GM23338 (cell line): ENCODE results near the gene GRIK1. TPM values are rescaled to one million over a fixed set of nuclear protein-coding genes. Genes with fewer than 3 reads are reported as not detected.
A peak's percentile ranks its signal among the peaks of the same experiment; 100 is the strongest.

Source experiments
- ATAC-seq: fragments of 200-7000 bp; cut with Tn5 transposase; 3 replicates; pipeline ENCODE4 v1.9.1; 2020
- DNase-seq: peaks from one replicate; pipeline ENCODE4 v3.0.0-alpha.2; 2015; ENCODE audit warnings: low spot score
- H2AFZ ChIP-seq: fragments of 200-600 bp; sonication (generic); 2 replicates; pipeline ENCODE4 v1.8.0; 2016; ENCODE audit warnings: antibody characterized with exemption, mild to moderate bottlenecking, moderate library complexity
- H3F3A ChIP-seq: fragments of 200-600 bp; sonication (generic); replicated peaks from 2 replicates; pipeline ENCODE4 v1.8.0; 2017; ENCODE audit warnings: antibody characterized with exemption, mixed run types, low read depth
- H3K27ac ChIP-seq: fragments of 200-600 bp; sonication (generic); 2 replicates; pipeline ENCODE4 v1.6.1; 2016; ENCODE audit warnings: low read depth
- H3K27me3 ChIP-seq: fragments of 200-600 bp; sonication (generic); 2 replicates; pipeline ENCODE4 v1.8.0; 2016; ENCODE audit warnings: mild to moderate bottlenecking, mixed run types, moderate library complexity; ENCODE audit not compliant: insufficient read depth
- H3K36me3 ChIP-seq: fragments of 200-600 bp; sonication (generic); 2 replicates; pipeline ENCODE4 v1.8.0; 2016; ENCODE audit warnings: mild to moderate bottlenecking; ENCODE audit not compliant: insufficient read depth
- H3K4me1 ChIP-seq: fragments of 200-600 bp; sonication (generic); 2 replicates; pipeline ENCODE4 v1.8.0; 2016; ENCODE audit warnings: mild to moderate bottlenecking, moderate library complexity; ENCODE audit not compliant: insufficient read depth
- H3K4me2 ChIP-seq: fragments of 200-600 bp; sonication (generic); 2 replicates; pipeline ENCODE4 v1.7.1; 2017; ENCODE audit warnings: mixed run types
- H3K4me3 ChIP-seq: fragments of 200-600 bp; sonication (generic); 2 replicates; pipeline ENCODE4 v1.6.1; 2016; ENCODE audit warnings: mixed run types
- H3K79me2 ChIP-seq: fragments of 200-600 bp; sonication (generic); replicated peaks from 2 replicates; pipeline ENCODE4 v1.8.0; 2017; ENCODE audit warnings: mild to moderate bottlenecking; ENCODE audit not compliant: insufficient read depth
- H3K9me2 ChIP-seq: fragments of 200-600 bp; sonication (generic); 2 replicates; pipeline ENCODE4 v1.8.0; 2017; ENCODE audit not compliant: insufficient read depth
- H4K20me1 ChIP-seq: fragments of 200-600 bp; sonication (generic); replicated peaks from 2 replicates; pipeline ENCODE4 v1.8.0; 2017; ENCODE audit warnings: mild to moderate bottlenecking; ENCODE audit not compliant: insufficient read depth
- H3K27ac Mint-ChIP-seq: 2 replicates; pipeline ENCODE4 v1.8.0; 2020; ENCODE audit warnings: inconsistent platforms, mild to moderate bottlenecking, moderate library complexity, mixed read lengths
- H3K27me3 Mint-ChIP-seq: 3 replicates; pipeline ENCODE4 v1.8.0; 2022; ENCODE audit warnings: low read depth, mild to moderate bottlenecking, moderate library complexity, mixed read lengths, inconsistent platforms; ENCODE audit not compliant: insufficient read depth, poor library complexity
- H3K36me3 Mint-ChIP-seq: 3 replicates; pipeline ENCODE4 v1.8.0; 2021; ENCODE audit warnings: low read depth, mild to moderate bottlenecking, inconsistent platforms, moderate library complexity, mixed read lengths
- H3K4me1 Mint-ChIP-seq: 3 replicates; pipeline ENCODE4 v1.8.0; 2020; ENCODE audit warnings: mild to moderate bottlenecking, inconsistent platforms, mixed read lengths
- H3K4me3 Mint-ChIP-seq: 3 replicates; pipeline ENCODE4 v1.8.0; 2021; ENCODE audit warnings: moderate library complexity, mild to moderate bottlenecking, inconsistent platforms, mixed read lengths
- H3K9me3 Mint-ChIP-seq: 3 replicates; pipeline ENCODE4 v1.8.0; 2020; ENCODE audit warnings: moderate library complexity, mild to moderate bottlenecking, inconsistent platforms, mixed read lengths
- CTCF ChIP-seq, 2 experiments: fragments of 200-600 bp in 1 of 2; sonication (generic) in 1 of 2; conservative IDR thresholded peaks; 2 replicates each; pipeline versions ENCODE4 v1.5.1 to v1.6.1; 2016 to 2017; ENCODE audit warnings: antibody characterized with exemption in 2 of 2, low read depth in 2 of 2, mild to moderate bottlenecking in 2 of 2, moderate library complexity in 1 of 2
- EZH2 ChIP-seq: fragments of 200-600 bp; sonication (generic); IDR thresholded peaks from one replicate; pipeline ENCODE4 v1.8.0; 2017; ENCODE audit warnings: antibody characterized with exemption, mild to moderate bottlenecking, low read depth; ENCODE audit not compliant: unreplicated experiment
- EZH2phosphoT487 ChIP-seq: fragments of 200-600 bp; sonication (generic); IDR thresholded peaks from one replicate; pipeline ENCODE4 v1.8.1; 2018; ENCODE audit warnings: antibody characterized with exemption; ENCODE audit not compliant: unreplicated experiment
- JUNB ChIP-seq: IDR thresholded peaks from one replicate; pipeline ENCODE4 v1.6.1; 2016; ENCODE audit warnings: antibody characterized with exemption; ENCODE audit not compliant: unreplicated experiment
- NANOG ChIP-seq: IDR thresholded peaks from 2 replicates; pipeline ENCODE4 v1.6.1; 2016; ENCODE audit warnings: antibody characterized with exemption, borderline replicate concordance
- POLR2AphosphoS5 ChIP-seq: IDR thresholded peaks from 2 replicates; pipeline ENCODE4 v1.6.1; 2016; ENCODE audit warnings: antibody characterized with exemption, low read depth
- REST ChIP-seq: IDR thresholded peaks from one replicate; pipeline ENCODE4 v1.6.1; 2018; ENCODE audit warnings: antibody characterized with exemption; ENCODE audit not compliant: unreplicated experiment
- STAT1 ChIP-seq: IDR thresholded peaks from one replicate; pipeline ENCODE4 v1.6.1; 2016; ENCODE audit warnings: antibody characterized with exemption; ENCODE audit not compliant: unreplicated experiment
- ZNF114 ChIP-seq: fragments of 250-450 bp; sonication (Bioruptor Pico); IDR thresholded peaks from 2 replicates; pipeline ENCODE4 v1.5.0; 2020; ENCODE audit warnings: mild to moderate bottlenecking, moderate library complexity
- ZNF331 ChIP-seq: fragments of 250-450 bp; sonication (Bioruptor Pico); IDR thresholded peaks from 2 replicates; pipeline ENCODE4 v1.5.0; 2020; ENCODE audit warnings: low read depth, mild to moderate bottlenecking, moderate library complexity
- ZNF462 ChIP-seq: fragments of 250-450 bp; sonication (Bioruptor Pico); IDR thresholded peaks from 2 replicates; pipeline ENCODE4 v1.5.0; 2020; ENCODE audit warnings: mild to moderate bottlenecking, moderate library complexity
- polyA plus RNA-seq: library from polyadenylated mRNA; unstranded; fragments of >200 nt; fragmentation: Nextera tagmentation; extraction: Ambion mirVana; gene quantifications from 2 replicates; pipeline ENCODE4 v1.2.1, GENCODE V29; 2016
- total RNA-seq: library from RNA; depleted of rRNA; stranded (reverse); fragments of >200 nt; shearing (Covaris generic); gene quantifications from 2 replicates; pipeline ENCODE4 v1.2.3, GENCODE V29; 2014

Gene GRIK1
- total and polyA plus RNA-seq, 2 experiments from 2014 or later: 0.18 to 0.42 TPM

- no peak for DNase-seq
- Histone ChIP-seq H3F3A (no peaks in the 10 kb centered on the region), H3K4me2 (no peak overlapping the region), H3K36me3 (no peaks in the 10 kb centered on the region), H4K20me1 (no peaks in the 10 kb centered on the region), H3K4me1 (no peaks in the 10 kb centered on the region), H3K79me2 (no peaks in the 10 kb centered on the region), H3K9me2 (0 out of 2 replicates have a peak, but pooled peaks cover 7% of the 10 kb centered on the region), H2AFZ (no peak overlapping the region), H3K27me3 (no peaks in the 10 kb centered on the region), H3K27ac (no peak overlapping the region), H3K4me3 (no peak overlapping the region)
- Mint-ChIP-seq H3K27ac (peak overlapping the region; percentile 61; the same call in 1 of the 2 replicates), H3K4me1 (no peaks in the 10 kb centered on the region), H3K9me3 (peaks cover 3% of the 10 kb centered on the region; the same call in 1 of the 3 replicates), H3K27me3 (peaks cover 2% of the 10 kb centered on the region), H3K36me3 (no peaks in the 10 kb centered on the region), H3K4me3 (no peak overlapping the region)
- TF ChIP-seq STAT1 (no peak), ZNF331 (CRISPR knock-in tag) (no peak)
- ATAC-seq: no peak
Observed at GRCh38 chr21:29540289-29540688, 399.5 kb downstream of the GRIK1 start.

GRCh38 chr21:29538115-29538514 is 401.7 kb downstream of the GRIK1 start:
- H3K27me3 Mint-ChIP-seq: peaks cover 2% of the 10 kb centered on the region
- H3K9me3 Mint-ChIP-seq: peaks cover 3% of the 10 kb centered on the region; the same call in 1 of the 3 replicates
- Histone ChIP-seq H3K36me3 (no peaks in the 10 kb centered on the region; the same call in 1 of the 2 replicates), H3K79me2 (no peaks in the 10 kb centered on the region), H3K9me2 (peaks cover 8% of the 10 kb centered on the region; the same call in 1 of the 2 replicates), H3K27ac (no peak overlapping the region), H3K4me1 (no peaks in the 10 kb centered on the region), H3K27me3 (no peaks in the 10 kb centered on the region), H4K20me1 (no peaks in the 10 kb centered on the region), H2AFZ (no peak overlapping the region), H3K4me2 (no peak overlapping the region), H3K4me3 (no peak overlapping the region), H3F3A (no peaks in the 10 kb centered on the region)
- no peaks in the 10 kb centered on the region for H3K36me3 Mint-ChIP-seq
- no peak for ATAC-seq
- no peak overlapping the region for H3K27ac Mint-ChIP-seq
- H3K4me3 Mint-ChIP-seq: no peak overlapping the region
- DNase-seq: no peak
- H3K4me1 Mint-ChIP-seq: no peaks in the 10 kb centered on the region
- no peak for TF ChIP-seq EZH2phosphoT487
- no peak for TF ChIP-seq CTCF (conservative IDR thresholded peaks at IDR 0.05; ENCODE audit: low read depth in 2 of 2)
- TF ChIP-seq NANOG: no peak
- TF ChIP-seq ZNF462 (CRISPR knock-in tag): no peak
- no peak for TF ChIP-seq POLR2AphosphoS5
- TF ChIP-seq REST: no peak
- no peak for TF ChIP-seq JUNB
- TF ChIP-seq ZNF331 (CRISPR knock-in tag): no peak
- TF ChIP-seq EZH2: no peak
- no peak for TF ChIP-seq STAT1
- TF ChIP-seq ZNF114 (CRISPR knock-in tag): no peak
